Testis (tissue), 2 donors: ENCODE data around the gene SCRN1.

ENCODE experiments used
- POLR2A ChIP-seq: fragments of 450-650 bp; IDR thresholded peaks from one replicate; pipeline ENCODE4 v1.6.1; 2017; ENCODE audit warnings: antibody characterized with exemption, mild to moderate bottlenecking, moderate library complexity
- TF ChIP-seq, protein P1 (sequence below), 3 experiments: fragments of 450-650 bp in 2 of 3; fragments of 200-600 bp in 1 of 3; sonication (generic) in 1 of 3; IDR thresholded peaks; one replicate each; pipeline ENCODE4 v1.5.1; 2016 to 2019; ENCODE audit warnings: antibody characterized with exemption in 3 of 3, mild to moderate bottlenecking in 2 of 3, moderate library complexity in 1 of 3

DNA sequence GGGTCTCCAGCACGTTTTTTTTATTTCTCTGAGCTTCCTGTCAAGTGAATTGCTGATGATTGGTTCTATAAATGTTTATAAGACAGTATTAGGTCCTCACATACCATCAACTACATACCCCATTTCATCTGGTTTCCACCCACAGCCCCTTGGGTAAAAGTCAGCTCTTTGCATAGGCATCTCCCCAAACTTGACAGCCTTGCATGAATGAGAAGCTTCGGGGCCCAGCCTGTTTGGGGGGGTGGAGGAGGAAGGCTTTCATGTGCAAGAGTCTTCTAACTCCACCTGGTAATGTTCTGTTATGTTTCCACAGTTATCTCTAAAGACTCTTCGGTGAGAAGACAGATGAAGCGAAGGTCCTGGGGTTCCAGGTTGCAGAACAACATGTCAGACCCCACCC is 75.4 kb downstream of the SCRN1 start:
- no peak for TF ChIP-seq POLR2A
- TF ChIP-seq, protein P1, sequence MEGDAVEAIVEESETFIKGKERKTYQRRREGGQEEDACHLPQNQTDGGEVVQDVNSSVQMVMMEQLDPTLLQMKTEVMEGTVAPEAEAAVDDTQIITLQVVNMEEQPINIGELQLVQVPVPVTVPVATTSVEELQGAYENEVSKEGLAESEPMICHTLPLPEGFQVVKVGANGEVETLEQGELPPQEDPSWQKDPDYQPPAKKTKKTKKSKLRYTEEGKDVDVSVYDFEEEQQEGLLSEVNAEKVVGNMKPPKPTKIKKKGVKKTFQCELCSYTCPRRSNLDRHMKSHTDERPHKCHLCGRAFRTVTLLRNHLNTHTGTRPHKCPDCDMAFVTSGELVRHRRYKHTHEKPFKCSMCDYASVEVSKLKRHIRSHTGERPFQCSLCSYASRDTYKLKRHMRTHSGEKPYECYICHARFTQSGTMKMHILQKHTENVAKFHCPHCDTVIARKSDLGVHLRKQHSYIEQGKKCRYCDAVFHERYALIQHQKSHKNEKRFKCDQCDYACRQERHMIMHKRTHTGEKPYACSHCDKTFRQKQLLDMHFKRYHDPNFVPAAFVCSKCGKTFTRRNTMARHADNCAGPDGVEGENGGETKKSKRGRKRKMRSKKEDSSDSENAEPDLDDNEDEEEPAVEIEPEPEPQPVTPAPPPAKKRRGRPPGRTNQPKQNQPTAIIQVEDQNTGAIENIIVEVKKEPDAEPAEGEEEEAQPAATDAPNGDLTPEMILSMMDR (IDR thresholded peaks at IDR 0.05) = no peak
